Pulmonary artery endothelial cell (primary cell): ENCODE data around the gene PRKD1. TPM values are rescaled to one million over a fixed set of nuclear protein-coding genes. Genes with fewer than 3 reads are reported as not detected.
A peak's percentile ranks its signal among the peaks of the same experiment; 100 is the strongest.

Experiments
- DNase-seq: peaks from one replicate; pipeline ENCODE4 v3.0.0-alpha.2; 2011; ENCODE audit warnings: low read depth, low spot score
- total RNA-seq: library from RNA; depleted of rRNA; stranded (reverse); fragments of >200 nt; gene quantifications from 2 replicates; pipeline ENCODE4 v1.2.3, GENCODE V29; 2014

Gene PRKD1
- total RNA-seq, 1 donor from 2014 or later: 6.5 TPM

DNA sequence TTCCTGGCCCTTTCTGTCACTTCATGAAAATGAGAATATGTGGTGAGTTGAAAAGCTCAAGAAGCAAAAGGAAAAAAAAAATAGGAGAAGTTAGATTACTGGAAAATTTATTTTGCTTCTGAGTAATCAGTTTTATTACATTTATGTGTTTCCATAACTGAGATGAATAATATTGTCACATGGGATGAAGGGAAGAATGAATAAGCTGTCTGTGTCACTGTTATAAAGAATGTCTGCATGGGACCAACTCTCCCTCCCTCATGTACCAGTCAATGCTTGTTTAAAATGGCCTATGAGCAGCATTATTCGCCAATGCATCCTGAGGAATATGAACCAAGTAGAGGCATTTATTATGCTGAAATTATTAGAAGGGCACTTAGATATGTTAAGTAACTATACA, 246.3 kb downstream of the PRKD1 start:
- DNase-seq: no peak

DNA sequence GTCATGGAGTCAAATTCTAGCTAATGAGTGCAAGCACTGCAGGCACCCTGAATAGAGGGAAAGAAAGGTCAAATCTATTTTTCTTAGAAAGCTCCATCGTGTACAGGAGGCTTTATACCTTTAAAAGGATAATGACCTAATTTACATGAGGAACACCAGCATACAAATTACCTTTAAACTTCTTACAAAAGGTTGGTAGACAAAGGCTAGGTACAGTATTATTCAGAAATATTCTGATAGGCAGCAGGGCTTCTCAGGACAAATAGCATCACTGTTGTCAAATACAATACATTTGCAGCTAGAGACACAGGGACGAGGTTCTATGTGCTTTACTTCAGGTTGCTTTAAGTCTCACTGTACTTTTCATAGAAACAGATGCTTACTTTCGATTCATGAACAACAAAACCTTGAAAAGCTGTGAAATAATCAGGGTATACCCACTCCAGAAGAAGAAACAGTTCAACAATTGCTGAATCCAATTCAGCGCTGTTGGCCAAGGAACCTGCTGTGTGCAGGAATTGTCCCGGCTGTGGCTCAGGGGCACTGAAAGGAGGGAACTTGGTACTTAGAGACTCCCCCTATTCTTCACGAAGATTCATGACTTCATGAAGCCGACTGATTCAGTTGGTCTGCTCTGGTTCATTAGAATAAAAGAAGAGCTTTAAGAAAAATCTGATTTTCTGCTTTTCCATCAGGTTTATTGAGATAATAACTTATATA, 252.9 kb downstream of the PRKD1 start:
- no peak for DNase-seq

DNA sequence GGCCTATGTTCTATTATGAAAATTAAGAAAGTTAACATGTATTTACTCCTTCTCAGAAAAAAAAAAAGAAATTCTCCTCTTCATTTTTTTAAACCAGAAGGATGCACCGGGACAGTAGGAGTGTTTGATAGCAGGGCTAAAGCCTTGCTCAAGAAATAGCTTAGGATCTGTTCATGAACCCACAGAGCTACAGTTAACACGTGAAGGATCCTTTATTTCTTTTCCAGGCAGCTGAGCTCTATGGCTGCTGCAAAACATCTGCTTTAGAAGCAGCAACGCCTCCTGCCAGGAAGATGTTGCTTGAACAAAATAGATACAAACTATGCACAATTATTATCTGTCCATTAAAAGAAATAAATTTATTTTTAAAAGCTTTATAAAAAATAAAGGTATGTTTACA, 254.8 kb downstream of the PRKD1 start:
- DNase-seq: no peak

- DNase-seq: no peak
These were observed 256.6 kb downstream of the PRKD1 start for GRCh38 chr14:29671034-29671433.

DNA sequence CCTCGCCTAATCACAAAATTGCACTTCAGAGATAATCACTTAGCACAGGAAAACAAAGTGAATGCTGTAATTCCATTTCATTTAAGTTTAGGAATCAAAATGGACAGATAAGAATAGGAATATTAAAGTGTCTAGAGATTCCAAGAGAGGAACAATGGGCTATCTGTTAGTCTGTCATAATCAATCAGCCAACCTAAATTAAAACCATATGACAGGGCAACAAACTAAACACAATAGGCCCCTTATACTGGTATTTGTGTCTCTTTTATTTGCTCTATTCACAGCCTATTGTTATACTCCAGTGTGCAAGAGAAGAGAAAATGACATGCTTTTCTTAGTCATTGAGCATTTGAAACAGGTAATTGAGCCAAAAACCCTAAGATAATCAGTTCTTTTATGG, 259.4 kb downstream of the PRKD1 start:
- no peak for DNase-seq

DNA sequence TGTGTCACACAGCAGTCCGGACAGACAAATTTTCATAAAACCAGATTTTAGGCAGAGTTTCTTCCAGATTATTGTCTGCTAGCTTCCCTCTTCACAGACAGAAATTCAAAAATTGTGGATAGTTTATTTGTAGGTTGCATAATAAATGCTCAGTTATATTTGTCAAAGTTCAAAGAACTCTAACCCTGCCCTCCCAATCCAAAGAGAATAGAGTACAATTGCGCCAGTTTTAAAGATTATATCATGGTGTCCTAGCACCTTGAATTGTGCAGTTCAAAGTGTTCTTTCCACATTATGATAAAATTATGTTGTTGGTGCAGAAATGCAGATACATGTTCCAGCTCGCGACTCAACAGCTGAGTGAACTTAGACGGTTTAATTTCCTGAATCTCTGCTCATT, 263.1 kb downstream of the PRKD1 start:
- DNase-seq: no peak

GRCh38 chr14:29663281-29663801, 264.3 kb downstream of the PRKD1 start:
- no peak for DNase-seq

GRCh38 chr14:29654901-29655550, 272.6 kb downstream of the PRKD1 start:
- DNase-seq: peak; percentile 8

GRCh38 chr14:29653303-29653702, 274.3 kb downstream of the PRKD1 start:
- DNase-seq: no peak

DNA sequence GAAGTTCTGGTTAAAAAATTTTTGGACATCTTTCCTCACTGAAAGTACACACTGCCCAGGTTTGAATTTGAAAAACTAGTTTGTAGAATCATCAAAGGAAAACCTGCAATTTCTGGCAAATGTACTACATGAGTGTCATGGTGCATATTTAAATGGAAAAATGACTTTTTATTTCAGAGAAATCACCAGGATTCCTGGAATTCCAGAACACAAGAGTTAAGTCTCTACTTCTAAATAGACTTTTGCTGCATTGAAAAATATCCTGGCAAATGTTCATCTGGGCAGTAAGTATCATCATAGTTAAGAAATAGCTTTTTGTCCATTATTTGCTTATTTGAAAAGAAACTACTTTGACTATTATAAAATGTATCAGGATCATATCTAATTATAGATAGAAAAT, 275.1 kb downstream of the PRKD1 start:
- no peak for DNase-seq

DNA sequence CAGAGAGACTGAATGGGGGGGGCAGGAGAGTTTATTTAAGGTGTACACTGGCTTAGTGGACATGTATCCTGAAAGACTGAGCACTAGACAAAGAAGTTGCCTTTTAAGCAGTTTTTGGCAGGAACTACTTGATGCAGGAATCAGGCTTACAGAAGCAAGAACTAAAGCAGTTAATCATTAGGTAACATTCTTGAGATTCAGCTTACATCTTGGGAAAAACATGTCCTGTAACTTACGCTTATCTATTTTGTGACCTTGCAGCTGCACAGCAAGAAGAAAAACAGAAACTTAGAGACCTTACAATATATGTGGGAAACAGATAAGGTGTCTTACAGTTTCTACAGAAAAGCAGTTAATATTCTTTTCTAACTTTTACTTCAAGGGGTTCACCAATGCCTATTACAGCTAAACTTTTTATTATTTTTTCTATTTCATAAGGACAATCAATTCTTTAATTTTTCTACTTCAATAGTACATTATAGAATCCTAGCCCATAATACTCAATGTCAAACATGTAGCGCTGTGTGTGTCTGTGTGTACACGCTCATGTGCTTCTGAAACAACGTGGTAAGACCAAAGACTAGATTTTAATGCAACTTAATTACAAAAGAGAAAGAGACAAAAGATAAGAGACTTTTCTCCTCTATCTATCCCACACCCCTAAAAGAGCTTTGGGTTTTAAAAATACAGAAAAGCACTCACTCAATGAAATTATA, 276.9 kb downstream of the PRKD1 start:
- no peak for DNase-seq

DNA sequence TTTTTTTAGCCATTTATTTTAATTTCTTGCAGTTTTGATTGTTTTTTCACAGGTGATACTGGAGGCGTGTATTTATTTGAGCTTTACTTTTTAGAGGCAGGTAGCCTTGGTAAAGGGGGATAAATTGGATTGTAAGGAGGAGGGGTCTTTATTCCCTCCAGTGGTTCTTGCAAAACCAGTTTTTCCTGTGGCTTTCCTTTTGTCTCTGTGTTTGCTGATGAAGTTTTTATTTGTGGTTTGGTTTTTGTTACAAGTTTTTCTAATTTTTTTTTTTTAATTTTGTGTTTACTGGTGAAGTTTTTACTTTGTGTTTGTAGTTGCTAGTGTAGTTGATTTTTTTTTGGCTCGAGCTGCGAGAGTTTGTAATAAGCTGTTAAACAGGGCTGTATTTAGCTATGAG, 278.5 kb downstream of the PRKD1 start:
- no peak for DNase-seq

DNA sequence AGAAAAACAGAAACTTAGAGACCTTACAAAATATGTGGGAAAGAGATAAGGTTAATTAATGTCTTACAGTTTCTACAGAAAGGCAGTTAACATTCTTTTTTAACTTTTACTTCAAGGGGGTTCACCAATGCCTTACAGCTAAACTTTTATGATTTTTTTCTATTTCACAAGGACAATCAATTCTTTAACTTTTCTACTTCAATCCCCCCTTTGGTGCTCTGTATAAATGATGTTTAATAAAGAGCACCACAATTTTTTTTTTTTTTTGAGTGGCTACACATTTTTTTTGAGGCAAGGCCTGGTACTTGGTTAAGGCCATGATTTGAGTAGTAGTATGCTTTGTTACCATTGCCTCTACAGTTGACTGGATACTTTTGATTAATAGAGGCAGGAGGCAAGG, 279.6 kb downstream of the PRKD1 start:
- DNase-seq: no peak

- no peak for DNase-seq
These were observed 282.5 kb downstream of the PRKD1 start for GRCh38 chr14:29645117-29645516.

GRCh38 chr14:29643433-29644211, 284.0 kb downstream of the PRKD1 start:
- DNase-seq: no peak

DNA sequence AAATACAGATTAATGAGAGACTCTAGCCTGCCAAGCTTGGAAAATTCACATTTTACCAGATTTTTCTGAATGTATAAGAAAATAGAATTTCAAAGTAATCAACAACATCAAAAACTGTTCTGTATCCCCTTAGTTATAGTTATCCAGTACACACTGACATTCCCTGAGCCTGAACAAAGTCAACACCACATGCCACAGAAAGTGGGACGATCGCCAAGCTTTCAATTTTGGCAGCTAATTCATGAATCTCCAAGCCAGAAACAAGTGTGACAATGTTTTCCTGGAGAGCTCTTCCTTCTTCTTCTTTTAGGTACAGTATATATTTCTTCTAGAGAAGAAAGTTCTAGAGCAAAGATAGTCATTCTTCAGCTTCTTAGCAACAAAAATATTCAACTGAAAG, 290.2 kb downstream of the PRKD1 start:
- peak; percentile 51 for DNase-seq

GRCh38 chr14:29636870-29637269, 290.8 kb downstream of the PRKD1 start:
- no peak for DNase-seq

- DNase-seq: no peak
These were observed 297.0 kb downstream of the PRKD1 start for GRCh38 chr14:29630566-29631160.

DNA sequence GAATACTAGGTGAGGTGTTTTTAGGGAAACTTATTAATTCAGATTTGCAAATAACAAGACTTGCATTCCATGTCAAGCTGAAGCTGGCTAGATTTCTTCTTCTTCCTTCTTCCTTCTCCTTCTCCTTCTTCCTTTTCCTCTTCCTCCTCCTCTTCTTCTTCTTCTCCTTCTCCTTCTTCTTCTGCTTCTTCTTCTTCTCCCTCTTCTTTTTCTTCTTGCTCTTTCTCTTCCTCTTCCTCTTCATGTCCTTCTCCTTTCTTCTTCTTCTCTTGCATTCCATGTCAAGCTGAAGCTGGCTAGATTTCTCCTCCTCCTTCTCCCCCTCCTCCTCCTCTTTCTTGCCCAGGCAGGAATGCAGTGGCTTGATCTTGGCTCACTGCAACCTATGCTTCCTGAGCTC, 297.8 kb downstream of the PRKD1 start:
- no peak for DNase-seq

GRCh38 chr14:29627137-29627536, 300.5 kb downstream of the PRKD1 start:
- no peak for DNase-seq
